ENCODE measurements around the gene SMARCA4.
A peak's percentile ranks its signal among the peaks of the same experiment; 100 is the strongest.
"Not testable (repeated sequence)": the region's sequence is repeated elsewhere in the genome, so short reads cannot be mapped to it uniquely, and the experiment has no call there.

The SMARCA4 gene

DNA sequence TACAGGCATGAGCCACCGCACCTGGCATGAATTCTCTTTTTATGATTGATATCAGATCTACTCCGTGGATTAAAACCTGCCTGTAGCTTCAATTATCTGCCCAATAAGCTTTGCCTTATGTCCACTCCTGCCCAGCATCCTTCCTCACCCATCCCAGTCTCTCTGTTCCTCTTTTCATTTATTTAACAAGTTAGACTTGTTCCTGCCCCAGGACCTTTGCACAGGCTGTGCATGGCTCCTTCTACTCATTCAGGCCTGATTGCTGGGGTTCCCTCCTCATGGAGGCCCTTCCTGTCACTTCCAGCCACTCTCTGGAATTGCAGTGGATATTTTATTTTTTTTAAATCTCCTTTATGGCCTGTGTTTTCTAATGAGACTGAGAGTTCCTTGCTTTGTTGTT lies 27.6 kb downstream of the SMARCA4 start:
- DNase-seq (ENCODE audit: low read depth in 2 of 2) = no peak
- no peak overlapping the region for H3K4me3 ChIP-seq (replicated peaks in 1 of 2; ENCODE audit: low read depth in 2 of 2, low read length in 2 of 2)
- TF ChIP-seq, protein P1, sequence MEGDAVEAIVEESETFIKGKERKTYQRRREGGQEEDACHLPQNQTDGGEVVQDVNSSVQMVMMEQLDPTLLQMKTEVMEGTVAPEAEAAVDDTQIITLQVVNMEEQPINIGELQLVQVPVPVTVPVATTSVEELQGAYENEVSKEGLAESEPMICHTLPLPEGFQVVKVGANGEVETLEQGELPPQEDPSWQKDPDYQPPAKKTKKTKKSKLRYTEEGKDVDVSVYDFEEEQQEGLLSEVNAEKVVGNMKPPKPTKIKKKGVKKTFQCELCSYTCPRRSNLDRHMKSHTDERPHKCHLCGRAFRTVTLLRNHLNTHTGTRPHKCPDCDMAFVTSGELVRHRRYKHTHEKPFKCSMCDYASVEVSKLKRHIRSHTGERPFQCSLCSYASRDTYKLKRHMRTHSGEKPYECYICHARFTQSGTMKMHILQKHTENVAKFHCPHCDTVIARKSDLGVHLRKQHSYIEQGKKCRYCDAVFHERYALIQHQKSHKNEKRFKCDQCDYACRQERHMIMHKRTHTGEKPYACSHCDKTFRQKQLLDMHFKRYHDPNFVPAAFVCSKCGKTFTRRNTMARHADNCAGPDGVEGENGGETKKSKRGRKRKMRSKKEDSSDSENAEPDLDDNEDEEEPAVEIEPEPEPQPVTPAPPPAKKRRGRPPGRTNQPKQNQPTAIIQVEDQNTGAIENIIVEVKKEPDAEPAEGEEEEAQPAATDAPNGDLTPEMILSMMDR (IDR thresholded peaks at IDR 0.05; ENCODE audit: low read depth, low read length) = no peak

DNA sequence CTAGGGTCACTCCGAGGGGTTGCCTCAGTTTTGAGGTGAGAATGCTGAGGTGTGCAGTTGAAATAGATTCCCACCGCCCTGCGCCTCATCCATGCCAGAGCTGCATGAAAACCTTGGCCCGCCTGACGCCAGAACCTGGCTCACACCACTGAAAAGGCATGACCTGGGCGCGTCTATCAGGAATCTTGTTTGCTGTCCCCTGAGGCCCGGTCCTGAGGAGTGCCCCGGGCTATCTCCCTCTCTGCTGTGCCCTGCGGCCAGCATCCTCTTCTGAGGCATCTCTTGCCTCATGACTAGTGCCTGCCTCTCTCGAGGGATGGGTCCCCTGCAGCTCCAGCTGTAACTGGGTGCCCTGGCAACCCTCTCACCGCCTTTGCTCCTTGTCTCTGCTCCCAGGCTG lies 28.1 kb downstream of the SMARCA4 start:
- no peak for DNase-seq (ENCODE audit: low read depth in 2 of 2)
- no peak overlapping the region for H3K4me3 ChIP-seq (replicated peaks in 1 of 2; ENCODE audit: low read depth in 2 of 2, low read length in 2 of 2)
- TF ChIP-seq, protein P1 (IDR thresholded peaks at IDR 0.05; ENCODE audit: low read depth, low read length) = no peak

DNA sequence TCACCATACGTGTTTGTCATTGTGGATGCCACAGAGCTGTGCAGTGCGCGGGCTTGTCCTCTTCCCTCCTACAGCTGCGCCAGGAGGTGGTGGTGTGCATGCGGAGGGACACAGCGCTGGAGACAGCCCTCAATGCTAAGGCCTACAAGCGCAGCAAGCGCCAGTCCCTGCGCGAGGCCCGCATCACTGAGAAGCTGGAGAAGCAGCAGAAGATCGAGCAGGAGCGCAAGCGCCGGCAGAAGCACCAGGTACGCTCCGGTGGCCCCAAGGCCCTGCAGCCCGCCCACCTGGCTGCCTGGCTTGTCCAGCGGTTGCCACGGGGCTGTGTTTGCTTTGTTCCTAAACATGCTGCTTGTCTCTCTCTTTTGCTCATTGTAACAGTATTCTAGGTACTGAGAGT lies 30.2 kb downstream of the SMARCA4 start:
- DNase-seq (ENCODE audit: low read depth in 2 of 2) = no peak
- no peak overlapping the region for H3K4me3 ChIP-seq (replicated peaks in 1 of 2; ENCODE audit: low read depth in 2 of 2, low read length in 2 of 2)
- TF ChIP-seq, protein P1 (IDR thresholded peaks at IDR 0.05; ENCODE audit: low read depth, low read length) = no peak

DNA sequence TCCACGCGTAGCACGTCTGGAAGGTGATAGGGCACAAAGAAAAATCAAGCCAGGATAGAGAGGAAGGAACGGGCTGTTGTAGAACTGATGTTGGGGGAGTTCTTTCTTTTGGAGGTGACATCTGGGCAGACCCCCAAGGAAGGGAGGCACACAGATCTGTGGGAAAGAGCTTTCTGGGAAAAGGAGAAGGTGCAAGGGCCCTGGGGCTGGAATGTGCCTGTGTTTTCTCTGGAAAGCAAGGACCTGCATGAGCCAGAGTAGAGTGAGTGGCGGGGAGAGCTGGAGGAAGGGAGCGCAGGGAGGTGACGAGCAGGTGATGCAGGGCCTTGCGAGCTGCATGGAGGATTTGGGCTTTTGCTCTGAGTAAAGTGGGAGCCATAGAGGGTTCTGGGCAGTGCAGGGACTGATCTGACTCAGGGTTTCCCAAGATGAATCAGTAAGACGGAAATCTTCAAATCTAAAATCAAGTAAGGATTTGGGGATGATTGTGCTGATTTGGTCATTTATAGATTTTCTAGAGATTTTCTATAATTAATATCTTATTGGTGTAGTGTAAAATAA lies 30.8 kb downstream of the SMARCA4 start:
- TF ChIP-seq, protein P1 (IDR thresholded peaks at IDR 0.05; ENCODE audit: low read depth, low read length) = no peak
- no peak overlapping the region for H3K4me3 ChIP-seq (replicated peaks in 1 of 2; ENCODE audit: low read depth in 2 of 2, low read length in 2 of 2)
- DNase-seq (ENCODE audit: low read depth in 2 of 2) = no peak

DNA sequence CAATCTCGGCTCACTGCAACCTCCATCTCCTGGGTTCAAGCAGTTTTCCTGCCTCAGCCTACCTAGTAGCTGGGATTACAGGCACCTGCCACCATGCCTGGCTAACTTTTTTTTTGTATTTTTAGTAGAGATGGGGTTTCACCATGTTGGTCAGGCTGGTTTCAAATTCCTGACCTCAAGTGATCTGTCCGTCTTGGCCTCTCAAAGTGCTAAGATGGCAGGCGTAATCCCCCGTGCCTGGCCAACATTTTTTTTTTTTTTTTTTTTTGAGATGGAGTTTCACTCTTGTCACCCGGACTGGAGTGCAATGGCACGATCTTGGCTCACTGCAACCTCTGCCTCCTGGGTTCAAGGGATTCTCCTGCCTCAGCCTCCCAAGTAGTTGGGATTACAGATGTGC lies 31.3 kb downstream of the SMARCA4 start:
- H3K4me3 ChIP-seq (replicated peaks in 1 of 2; ENCODE audit: low read depth in 2 of 2, low read length in 2 of 2); DNase-seq (ENCODE audit: low read depth in 2 of 2): not testable (repeated sequence)

DNA sequence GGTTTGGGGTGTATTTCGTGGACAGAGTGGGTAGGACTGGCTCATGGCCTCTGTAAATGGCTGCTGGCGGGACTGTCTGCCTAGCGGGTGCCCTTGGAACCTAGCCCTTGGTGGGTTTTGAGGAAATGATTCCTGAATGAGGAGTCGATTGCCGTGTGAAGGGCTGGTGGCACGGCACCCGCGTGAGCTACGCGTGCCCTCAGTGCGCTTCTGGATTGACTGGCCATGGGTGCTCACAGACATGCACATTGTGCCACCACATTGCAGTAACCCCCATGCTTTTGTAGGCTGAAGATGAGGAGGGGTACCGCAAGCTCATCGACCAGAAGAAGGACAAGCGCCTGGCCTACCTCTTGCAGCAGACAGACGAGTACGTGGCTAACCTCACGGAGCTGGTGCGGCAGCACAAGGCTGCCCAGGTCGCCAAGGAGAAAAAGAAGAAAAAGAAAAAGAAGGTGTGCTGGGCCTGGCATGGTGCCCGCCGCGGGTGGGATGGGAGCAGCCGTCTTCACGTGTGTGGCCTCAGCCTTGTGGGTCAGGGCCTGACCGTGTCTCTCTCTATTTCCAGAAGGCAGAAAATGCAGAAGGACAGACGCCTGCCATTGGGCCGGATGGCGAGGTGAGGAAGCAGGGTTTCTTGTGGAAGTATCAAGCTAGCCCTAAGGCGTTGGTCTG lies 35.2 kb downstream of the SMARCA4 start:
- TF ChIP-seq, protein P1 (IDR thresholded peaks at IDR 0.05; ENCODE audit: low read depth, low read length) = no peak
- DNase-seq (ENCODE audit: low read depth in 2 of 2) = no peak
- H3K4me3 ChIP-seq (replicated peaks in 1 of 2; ENCODE audit: low read depth in 2 of 2, low read length in 2 of 2) = no peak overlapping the region

DNA sequence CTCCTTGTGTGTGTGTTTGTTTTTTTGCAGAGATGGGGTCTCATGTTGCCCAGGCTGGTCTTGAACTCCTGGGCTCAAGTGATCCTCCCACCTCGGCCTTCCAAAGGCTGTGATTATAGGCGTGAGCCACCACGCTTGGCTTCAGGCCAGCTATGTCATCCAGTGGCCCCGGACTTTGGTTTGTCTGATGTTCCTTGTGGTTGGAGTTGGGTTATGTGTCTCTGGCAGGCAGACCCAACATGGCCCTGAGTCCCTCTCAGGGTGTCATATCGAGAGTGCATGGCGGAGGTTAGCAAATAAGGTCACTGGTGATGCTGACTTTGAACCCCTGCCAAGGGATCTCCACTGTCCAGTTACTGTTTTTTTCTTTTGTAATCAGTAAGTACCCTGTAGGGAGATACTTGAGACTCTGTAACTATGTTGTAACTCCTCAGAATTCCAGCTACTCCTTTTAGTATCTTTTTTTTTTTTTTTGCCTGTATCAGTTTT lies 37.3 kb downstream of the SMARCA4 start:
- H3K4me3 ChIP-seq (replicated peaks in 1 of 2; ENCODE audit: low read depth in 2 of 2, low read length in 2 of 2) = no peak overlapping the region
- TF ChIP-seq, protein P1 (IDR thresholded peaks at IDR 0.05; ENCODE audit: low read depth, low read length) = no peak
- DNase-seq (ENCODE audit: low read depth in 2 of 2) = peak; percentile 64 to 66

Data from cardiac fibroblast (primary cell).